GM21786 (cell line): Measurements from ENCODE around the gene IGF2.

Source experiments
- ATAC-seq: cut with Tn5 transposase; IDR thresholded peaks from one replicate; pipeline ENCODE4 v1.9.1; 2021; ENCODE audit not compliant: unreplicated experiment

The IGF2 gene

DNA sequence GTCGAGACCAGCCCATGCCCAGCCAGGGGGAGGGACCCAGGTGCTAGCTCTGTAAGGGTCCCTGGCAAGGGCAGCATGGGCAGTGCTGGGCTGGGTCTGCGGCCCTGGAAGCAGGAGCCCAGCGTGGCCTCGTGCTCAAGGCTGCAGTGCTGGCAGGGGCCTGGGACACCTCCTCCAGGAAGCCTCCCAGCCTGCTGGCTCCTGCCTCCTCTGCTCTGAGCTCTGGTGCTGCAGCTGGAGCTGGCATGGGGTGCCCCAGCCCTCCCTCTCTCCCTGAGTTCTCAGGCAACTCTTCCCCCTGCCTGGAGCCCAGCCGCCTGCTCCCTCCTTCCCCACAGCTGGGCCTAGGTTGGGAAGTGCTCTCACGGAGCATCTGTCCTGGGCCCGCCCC is 15.0 kb upstream of the IGF2 start:
- no peak for ATAC-seq

GRCh38 chr11:2153581-2154194 is 14.5 kb upstream of the IGF2 start:
- ATAC-seq: no peak

- ATAC-seq: no peak
Observed at GRCh38 chr11:2151500-2152257, 12.5 kb upstream of the IGF2 start.

- no peak for ATAC-seq
Observed at GRCh38 chr11:2149864-2150847, 11.0 kb upstream of the IGF2 start.

GRCh38 chr11:2149460-2149859 is 10.3 kb upstream of the IGF2 start:
- no peak for ATAC-seq

- no peak for ATAC-seq
Observed at GRCh38 chr11:2148595-2148994, 9.4 kb upstream of the IGF2 start.

DNA sequence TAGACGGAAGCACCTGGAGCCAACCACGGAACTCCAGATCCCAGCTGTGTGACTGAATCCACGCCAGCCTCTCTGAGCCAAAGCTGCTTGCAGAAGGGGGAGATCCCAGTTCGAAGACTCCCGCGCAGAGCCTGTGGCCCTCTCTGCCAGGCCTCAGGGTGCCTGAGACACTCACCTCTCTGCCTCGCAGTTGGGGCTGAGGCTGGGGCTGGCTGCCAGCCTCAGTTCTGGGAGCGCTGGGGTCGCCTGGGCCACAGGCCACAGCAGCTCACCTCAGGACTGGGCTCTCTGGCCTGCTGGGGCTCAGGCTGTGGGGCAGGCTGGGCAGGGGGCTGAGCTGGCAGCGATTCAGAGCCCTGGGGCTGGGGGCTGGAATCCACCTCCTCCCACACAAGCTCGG is 8.2 kb upstream of the IGF2 start:
- ATAC-seq: no peak

DNA sequence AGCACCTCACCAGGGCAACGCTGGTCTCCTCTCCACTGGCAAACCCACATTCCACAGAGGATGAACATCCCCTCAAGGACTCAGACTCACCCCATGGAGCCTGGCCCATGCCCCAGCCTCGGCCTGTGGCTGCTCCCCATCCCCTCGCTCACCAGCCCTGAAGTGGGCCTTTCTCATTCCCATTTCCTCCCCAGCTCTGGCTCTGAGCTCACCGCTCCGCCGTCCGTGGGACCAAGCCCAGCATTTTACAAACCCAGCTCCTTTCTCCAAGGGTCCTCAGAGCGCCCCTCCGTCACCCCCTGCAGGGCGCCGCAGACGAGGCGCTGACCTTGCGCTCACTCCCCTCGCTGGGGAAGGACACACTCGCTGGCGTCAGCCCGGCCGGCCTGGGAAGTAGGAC is 6.9 kb upstream of the IGF2 start:
- ATAC-seq: no peak

GRCh38 chr11:2144544-2145248 is 5.5 kb upstream of the IGF2 start:
- ATAC-seq: no peak

GRCh38 chr11:2143799-2144543 is 4.8 kb upstream of the IGF2 start:
- no peak for ATAC-seq

DNA sequence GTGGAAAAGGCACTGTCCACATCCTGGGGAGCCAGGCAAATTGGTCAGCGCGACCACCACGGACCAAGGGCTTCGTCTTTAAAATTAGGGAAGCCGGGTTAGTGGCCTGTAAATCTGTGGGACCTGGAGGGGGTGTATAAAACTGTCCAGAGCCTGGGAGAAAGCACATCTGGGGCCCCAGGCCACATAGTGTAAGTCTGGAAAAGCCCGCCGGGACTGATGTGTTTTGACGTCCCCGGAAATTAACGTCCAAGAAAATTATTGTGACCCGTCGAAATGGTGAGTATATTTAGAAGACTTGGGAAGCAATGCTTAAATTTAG is 4.2 kb upstream of the IGF2 start:
- no peak for ATAC-seq

DNA sequence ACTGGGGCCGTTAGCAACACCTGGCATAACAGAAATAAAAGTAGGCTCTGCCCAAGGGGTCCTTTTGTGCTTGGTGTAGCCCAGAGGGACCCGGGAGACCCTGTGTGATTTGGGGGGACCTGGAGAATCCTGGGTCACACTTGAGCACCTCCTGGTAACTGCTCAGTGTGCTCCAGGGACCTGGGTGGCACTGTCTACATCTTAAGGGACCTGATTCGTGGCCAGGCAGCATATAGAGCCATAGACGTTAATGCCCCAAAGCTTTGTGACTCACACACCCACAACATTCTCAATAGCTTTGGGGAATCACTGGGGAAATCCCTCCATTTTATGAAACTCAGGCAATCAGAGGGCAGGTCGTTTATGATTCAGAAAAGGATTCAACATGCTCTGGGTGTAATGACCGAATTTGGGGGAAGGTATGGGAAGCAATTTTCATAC is 3.6 kb upstream of the IGF2 start:
- ATAC-seq: no peak

GRCh38 chr11:2142300-2142759 is 3.1 kb upstream of the IGF2 start:
- ATAC-seq: no peak

- ATAC-seq: no peak
Observed at GRCh38 chr11:2140411-2141400, 1.5 kb upstream of the IGF2 start.

DNA sequence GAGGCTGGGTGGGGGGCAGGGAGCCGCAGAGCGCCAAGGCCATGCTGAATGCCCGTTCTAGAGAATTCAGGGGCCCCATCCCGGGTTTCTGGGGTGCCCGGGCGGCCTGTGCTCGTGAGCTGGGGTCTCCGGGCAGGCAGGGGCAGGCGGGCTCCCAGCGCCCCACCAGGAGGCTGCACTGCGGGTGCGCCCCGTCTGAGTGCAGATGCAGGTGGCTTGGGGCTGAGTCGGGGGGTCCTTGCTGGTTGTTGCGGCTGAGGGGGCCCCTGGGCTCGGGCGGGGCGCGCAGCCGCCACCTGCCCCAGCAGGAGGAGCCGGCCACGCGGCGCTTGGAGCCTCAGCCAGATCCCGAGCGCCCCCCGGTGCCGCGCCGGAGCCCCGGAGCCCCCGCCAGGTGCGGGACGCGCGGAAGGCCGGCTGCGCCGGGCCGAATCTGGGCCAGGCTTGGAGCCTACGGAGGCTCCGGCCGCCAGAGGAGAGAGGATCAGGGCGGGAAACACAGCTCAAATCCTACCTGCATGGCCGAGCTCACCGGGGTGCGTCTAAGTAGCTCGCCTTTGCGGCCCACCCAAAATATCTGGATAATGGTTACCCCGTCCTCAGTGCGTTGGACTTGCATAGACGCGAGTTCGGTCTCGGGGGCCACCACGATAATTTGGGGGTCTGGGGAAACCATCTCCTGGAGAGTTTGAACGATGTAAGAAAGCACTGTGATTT is 590 bp upstream of the IGF2 start:
- ATAC-seq: no peak

DNA sequence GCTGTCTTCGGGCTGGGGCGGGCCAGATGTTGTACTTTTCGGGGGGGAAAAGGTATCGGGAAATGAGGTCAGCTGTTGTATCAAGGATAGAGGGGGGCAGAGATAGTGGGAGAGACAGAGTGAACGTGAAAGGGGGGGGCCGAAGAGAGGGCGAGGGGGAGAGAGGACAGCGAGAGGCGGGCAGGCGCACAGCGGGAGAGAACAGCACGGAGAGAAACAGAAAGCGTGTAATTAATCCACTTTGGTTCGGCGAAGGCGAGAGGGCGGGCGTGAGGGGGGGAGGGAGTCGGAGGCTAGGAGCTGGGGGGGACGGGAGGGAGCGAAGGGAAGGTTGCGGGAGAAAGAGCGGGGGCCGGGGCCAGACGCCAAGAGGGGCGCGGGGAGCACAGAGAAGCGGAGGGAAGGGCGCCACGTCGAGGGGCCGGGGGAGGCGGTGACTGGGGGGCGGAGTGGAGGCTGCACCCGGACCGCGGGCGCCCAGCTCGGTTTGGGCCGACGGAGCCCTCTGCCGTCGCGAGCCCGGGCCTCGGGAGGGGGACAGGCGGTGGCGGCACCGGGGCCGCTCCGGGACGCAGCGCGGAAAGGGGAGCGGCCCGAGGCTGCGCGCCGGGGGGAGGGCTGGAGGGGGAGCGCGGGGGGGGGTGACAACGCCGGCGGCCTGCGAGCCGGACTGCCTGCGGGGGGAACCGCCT is 612 bp downstream of the IGF2 start:
- ATAC-seq: no peak

DNA sequence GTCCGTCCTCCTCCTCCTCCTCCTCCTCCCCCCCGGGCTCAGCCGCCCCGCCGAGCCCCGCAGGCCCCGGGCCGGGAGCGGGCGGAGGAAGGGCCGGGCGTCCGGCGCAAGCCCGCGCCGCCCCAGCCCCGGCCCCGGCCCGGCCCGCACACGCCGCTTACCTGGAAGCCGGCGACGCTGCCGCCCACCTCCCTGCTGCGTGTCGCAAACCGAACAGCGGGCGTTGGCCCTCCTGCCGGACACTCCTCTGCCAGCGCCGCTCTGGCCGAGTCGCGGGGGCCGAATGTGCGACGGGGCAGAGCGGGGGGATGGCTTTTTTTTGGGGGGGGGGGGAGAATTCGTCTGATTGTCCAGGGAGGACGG is 1.1 kb downstream of the IGF2 start:
- ATAC-seq: no peak
